IMR-90 (cell line): ENCODE results near the gene RPL36. TPM values are rescaled to one million over a fixed set of nuclear protein-coding genes. Genes with fewer than 3 reads are reported as not detected.

ENCODE experiments used
- ATAC-seq: fragments of 200-7000 bp; cut with Tn5 transposase; 2 replicates; pipeline ENCODE4 v1.9.1; 2020; ENCODE audit warnings: low read depth, mild to moderate bottlenecking, moderate library complexity
- BruUV-seq: library from RNA; stranded (reverse); fragments of 400-500 nt; replicated peaks from 2 replicates; lab custom pipeline; 2021; lab: Mats Ljungman, UMichigan
- CTCF ChIA-PET: fragments of 300-600 bp; formaldehyde crosslinking; extraction: SDS; loops from one replicate; lab custom pipeline; 2021; ENCODE audit warnings: antibody characterized with exemption; lab: Yijun Ruan, JAX
- POLR2A ChIA-PET: fragments of 300-600 bp; sonication (Branson Sonifier 250); formaldehyde crosslinking; loops from one replicate; lab custom pipeline; 2022; ENCODE audit warnings: antibody characterized with exemption; ENCODE audit not compliant: unreplicated experiment; lab: Charles Lee
- DNase-seq: peaks from one replicate; pipeline ENCODE4 v3.0.0; 2013
- H2AFZ ChIP-seq: replicated peaks from 2 replicates; pipeline ENCODE3; 2013; ENCODE audit warnings: low read length, mild to moderate bottlenecking; ENCODE audit not compliant: poor library complexity
- H2AK5ac ChIP-seq: 2 replicates; pipeline ENCODE4 v1.6.1; 2013; ENCODE audit warnings: low read depth, low read length, inconsistent platforms
- H2AK9ac ChIP-seq: replicated peaks from 2 replicates; pipeline ENCODE3; 2013; ENCODE audit warnings: mild to moderate bottlenecking, low read depth, low read length, moderate library complexity; ENCODE audit not compliant: poor library complexity
- H2BK120ac ChIP-seq: 2 replicates; pipeline ENCODE4 v1.6.1; 2013; ENCODE audit warnings: low read depth, low read length, inconsistent platforms
- H2BK15ac ChIP-seq: 3 replicates; pipeline ENCODE4 v1.6.1; 2013; ENCODE audit warnings: low read depth, low read length, inconsistent platforms
- H2BK20ac ChIP-seq: 2 replicates; pipeline ENCODE4 v1.6.1; 2013; ENCODE audit warnings: low read depth, mild to moderate bottlenecking, inconsistent platforms, low read length, moderate library complexity
- H2BK5ac ChIP-seq: 2 replicates; pipeline ENCODE4 v1.6.1; 2013; ENCODE audit warnings: mild to moderate bottlenecking, low read depth, low read length, inconsistent platforms; ENCODE audit not compliant: poor library complexity, severe bottlenecking
- H3K14ac ChIP-seq: replicated peaks from 2 replicates; pipeline ENCODE4 v1.6.1; 2013; ENCODE audit warnings: low read depth, low read length, inconsistent platforms
- H3K18ac ChIP-seq: 2 replicates; pipeline ENCODE4 v1.6.1; 2013; ENCODE audit warnings: low read depth, low read length, control low read depth
- H3K23ac ChIP-seq: 2 replicates; pipeline ENCODE4 v1.6.1; 2013; ENCODE audit warnings: low read depth, low read length, inconsistent platforms
- H3K27ac ChIP-seq: 2 replicates; pipeline ENCODE4 v1.5.1; 2013; ENCODE audit warnings: mild to moderate bottlenecking, control low read depth, low read length; ENCODE audit not compliant: insufficient read depth
- H3K27me3 ChIP-seq: 2 replicates; pipeline ENCODE4 v1.6.1; 2013; ENCODE audit warnings: low read length; ENCODE audit not compliant: control insufficient read depth, insufficient read depth
- H3K36me3 ChIP-seq: 2 replicates; pipeline ENCODE4 v1.6.1; 2013; ENCODE audit warnings: low read length, mixed read lengths; ENCODE audit not compliant: control insufficient read depth, insufficient read depth
- H3K4ac ChIP-seq: 2 replicates; pipeline ENCODE4 v1.6.1; 2013; ENCODE audit warnings: low read depth, low read length, inconsistent platforms
- H3K4me1 ChIP-seq: 2 replicates; pipeline ENCODE4 v1.6.1; 2013; ENCODE audit warnings: low read length, mixed read lengths; ENCODE audit not compliant: control insufficient read depth, insufficient read depth
- H3K4me2 ChIP-seq: 2 replicates; pipeline ENCODE4 v1.6.1; 2013; ENCODE audit warnings: low read depth, mild to moderate bottlenecking, control low read depth, low read length, moderate library complexity
- H3K4me3 ChIP-seq: 2 replicates; pipeline ENCODE4 v1.5.1; 2013; ENCODE audit warnings: low read depth, mild to moderate bottlenecking, control low read depth, low read length, moderate library complexity; ENCODE audit not compliant: insufficient read depth
- H3K56ac ChIP-seq: 2 replicates; pipeline ENCODE4 v1.6.1; 2013; ENCODE audit warnings: low read length, inconsistent platforms; ENCODE audit not compliant: insufficient read depth; ENCODE audit errors: extremely low read depth
- H3K79me1 ChIP-seq, 2 experiments: 2 replicates each; pipeline ENCODE4 v1.6.1; 2013; ENCODE audit warnings: low read length in 2 of 2, inconsistent platforms in 1 of 2, low read depth in 1 of 2
- H3K9ac ChIP-seq: 2 replicates; pipeline ENCODE4 v1.6.1; 2013; ENCODE audit warnings: low read depth, low read length, control low read depth
- H3K9me1 ChIP-seq: 2 replicates; pipeline ENCODE4 v1.6.1; 2013; ENCODE audit warnings: low read length, inconsistent platforms; ENCODE audit not compliant: insufficient read depth
- H3K9me3 ChIP-seq: 2 replicates; pipeline ENCODE4 v1.6.1; 2013; ENCODE audit warnings: low read length; ENCODE audit not compliant: control insufficient read depth, insufficient read depth
- H4K20me1 ChIP-seq: 2 replicates; pipeline ENCODE4 v1.6.1; 2013; ENCODE audit warnings: low read length, inconsistent platforms; ENCODE audit not compliant: insufficient read depth
- H4K5ac ChIP-seq: 2 replicates; pipeline ENCODE4 v1.6.1; 2013; ENCODE audit warnings: mild to moderate bottlenecking, low read depth, low read length, control low read depth
- H4K8ac ChIP-seq, 2 experiments: 2 replicates each; pipeline ENCODE4 v1.6.1; 2013; ENCODE audit warnings: low read depth in 2 of 2, low read length in 2 of 2, control low read depth in 1 of 2, inconsistent platforms in 1 of 2
- H4K91ac ChIP-seq: 2 replicates; pipeline ENCODE4 v1.6.1; 2013; ENCODE audit warnings: low read depth, low read length, inconsistent platforms; ENCODE audit not compliant: insufficient read depth
- BHLHE40 ChIP-seq: fragments of 150-350 bp; IDR thresholded peaks from 2 replicates; pipeline ENCODE4 v1.6.1; 2016; ENCODE audit warnings: mild to moderate bottlenecking, low read depth, low read length
- CEBPB ChIP-seq: IDR thresholded peaks from 2 replicates; pipeline ENCODE4 v1.6.1; 2012; ENCODE audit warnings: low read depth, low read length, improper control_type of control experiment
- CHD1 ChIP-seq: IDR thresholded peaks from 2 replicates; pipeline ENCODE4 v1.6.1; 2012; ENCODE audit warnings: low read depth, low read length, improper control_type of control experiment
- CTCF ChIP-seq: conservative IDR thresholded peaks from 2 replicates; pipeline ENCODE4 v1.5.1; 2012; ENCODE audit warnings: mild to moderate bottlenecking, low read depth, low read length, improper control_type of control experiment
- MAFK ChIP-seq: IDR thresholded peaks from 2 replicates; pipeline ENCODE4 v1.6.1; 2012; ENCODE audit warnings: low read depth, low read length, improper control_type of control experiment
- MAZ ChIP-seq: IDR thresholded peaks from 2 replicates; pipeline ENCODE4 v1.6.1; 2012; ENCODE audit warnings: low read depth, mild to moderate bottlenecking, low read length, improper control_type of control experiment, moderate library complexity, borderline replicate concordance
- MXI1 ChIP-seq: IDR thresholded peaks from 2 replicates; pipeline ENCODE4 v1.6.1; 2012; ENCODE audit warnings: low read depth, mild to moderate bottlenecking, low read length, moderate library complexity, borderline replicate concordance
- NFE2L2 ChIP-seq: fragments of 150-350 bp; IDR thresholded peaks from 2 replicates; pipeline ENCODE4 v1.6.1; 2016; ENCODE audit warnings: low read depth, mild to moderate bottlenecking, low read length
- RFX5 ChIP-seq: IDR thresholded peaks from 2 replicates; pipeline ENCODE4 v1.8.0; 2012; ENCODE audit warnings: low read depth, mild to moderate bottlenecking, low read length, moderate library complexity
- SMC3 ChIP-seq: fragments of 150-350 bp; IDR thresholded peaks from 2 replicates; pipeline ENCODE4 v1.6.1; 2016; ENCODE audit warnings: low read depth, mild to moderate bottlenecking, antibody characterized with exemption, low read length, moderate library complexity
- USF2 ChIP-seq: fragments of 150-350 bp; IDR thresholded peaks from 2 replicates; pipeline ENCODE4 v1.6.1; 2017; ENCODE audit warnings: mild to moderate bottlenecking, antibody characterized with exemption, low read length, low read depth
- WGBS, 2 experiments: methylation state at CpG; one replicate each; pipeline versions ENCODE4 v1.1.5 to v1.1.7; 2013; ENCODE audit warnings: missing lambda C conversion rate in 2 of 2; ENCODE audit not compliant: insufficient read length in 1 of 2; ENCODE audit errors: extremely low coverage in 2 of 2; 5-methylcytosine and 5-hydroxymethylcytosine counted together
- dilution Hi-C: fragments of 300-500 bp; cut with HindIII; formaldehyde crosslinking; loops from one replicate; pipeline ENCODE4 v1.14.3; 2018; ENCODE audit warnings: low sequenced_read_pairs; ENCODE audit not compliant: unreplicated experiment
- in situ Hi-C: fragments of 300-500 bp; cut with MboI; formaldehyde crosslinking; loops from 3 replicates; pipeline ENCODE4 v1.14.3; 2019; ENCODE audit warnings: low sequenced_read_pairs, inconsistent platforms, mixed read lengths
- intact Hi-C: fragments of 100-400 bp; cut with micrococcal nuclease; formaldehyde crosslinking; loops from 2 replicates; pipeline ENCODE4 v1.10.0; 2022
- polyA plus RNA-seq, 3 experiments: library from polyadenylated mRNA; depleted of rRNA; stranded (reverse); fragments of >200 nt; gene quantifications; 2 replicates each; pipeline ENCODE4 v1.2.3, GENCODE V29; 2012; ENCODE audit warnings: low replicate concordance in 1 of 3
- total RNA-seq: library from RNA; depleted of rRNA; stranded (reverse); fragments of >200 nt; gene quantifications from 2 replicates; pipeline ENCODE4 v1.2.3, GENCODE V29; 2012

The RPL36 gene
- total and polyA plus RNA-seq, 2 of the 4 experiments (the other 2 are of a cell fraction): 232 to 757 TPM

GRCh38 chr19:5645409-5645808 lies 44.7 kb upstream of the RPL36 start:
- Histone ChIP-seq H3K4me2 (no peak overlapping the region), H2AK5ac (no peak overlapping the region), H3K4me3 (no peak overlapping the region), H2BK15ac (no peak overlapping the region), H3K4ac (no peak overlapping the region), H3K36me3 (peaks cover 51% of the 10 kb centered on the region), H3K4me1 (no peaks in the 10 kb centered on the region), H3K27me3 (no peaks in the 10 kb centered on the region), H3K23ac (no peak overlapping the region), H2BK20ac (no peak overlapping the region), H3K27ac (no peak overlapping the region), H4K5ac (no peak overlapping the region), H4K8ac (no peak overlapping the region), H3K56ac (no peak overlapping the region), H2AFZ (no peak overlapping the region), H2BK5ac (no peak overlapping the region), H4K20me1 (peaks cover 60% of the 10 kb centered on the region), H4K91ac (no peak overlapping the region), H3K9me3 (no peaks in the 10 kb centered on the region), H3K9ac (no peak overlapping the region), H2BK120ac (no peak overlapping the region), H3K14ac (no peak overlapping the region), H3K18ac (no peak overlapping the region), H3K79me1 (peaks cover 39 to 78% of the 10 kb centered on the region in 2 experiments), H3K9me1 (peaks cover 25% of the 10 kb centered on the region), H2AK9ac (no peak overlapping the region)
- intact Hi-C loops: no loop called here
- DNase-seq (no peak), ATAC-seq (no peak)
- in situ Hi-C loops: no loop called here
- WGBS, 2 experiments: no CpG with 5 or more reads among the region's 5 CpGs
- BruUV-seq: no TSS peak
- TF ChIP-seq USF2: no peak
- TF ChIP-seq CEBPB: no peak
- no peak for TF ChIP-seq CHD1
- TF ChIP-seq MAZ: no peak
- TF ChIP-seq CTCF: no peak
- TF ChIP-seq NFE2L2: no peak
- no peak for TF ChIP-seq MAFK
- no peak for TF ChIP-seq RFX5
- TF ChIP-seq BHLHE40: no peak
- no peak for TF ChIP-seq SMC3
- no peak for TF ChIP-seq MXI1
- ChIA-PET POLR2A (interaction anchor here (1.0 kb wide), 1 partner anchor 23 kb away, joined by 5 read pairs; the partner anchor contains the start of genes SAFB and SAFB2), CTCF (no interaction called here)
- dilution Hi-C loops: no loop called here
